Tibial nerve (tissue), 4 donors: ENCODE data around the gene STYX.

Source experiments
- CTCF ChIP-seq, 5 experiments: fragments of 200-600 bp in 3 of 5; fragments of 450-650 bp in 2 of 5; sonication (generic) in 3 of 5; IDR thresholded peaks; one replicate each; pipeline ENCODE4 v1.5.1; 2016 to 2019; ENCODE audit warnings: antibody characterized with exemption in 5 of 5, mild to moderate bottlenecking in 3 of 5, moderate library complexity in 2 of 5
- EP300 ChIP-seq, 2 donors: sonication (generic); formaldehyde crosslinking; IDR thresholded peaks; one replicate each; pipeline ENCODE4 v1.6.1; 2017; ENCODE audit warnings: antibody characterized with exemption in 2 of 2, mild to moderate bottlenecking in 1 of 2

GRCh38 chr14:52703664-52704063, 26.3 kb upstream of the STYX start:
- TF ChIP-seq EP300 (IDR thresholded peaks at IDR 0.05) (no peak), CTCF (IDR thresholded peaks at IDR 0.05) (no peak)
